Measurements from ENCODE around the gene SLC15A3.
"Not testable (repeated sequence)": the region's sequence is repeated elsewhere in the genome, so short reads cannot be mapped to it uniquely, and the experiment has no call there.

Gene SLC15A3

DNA sequence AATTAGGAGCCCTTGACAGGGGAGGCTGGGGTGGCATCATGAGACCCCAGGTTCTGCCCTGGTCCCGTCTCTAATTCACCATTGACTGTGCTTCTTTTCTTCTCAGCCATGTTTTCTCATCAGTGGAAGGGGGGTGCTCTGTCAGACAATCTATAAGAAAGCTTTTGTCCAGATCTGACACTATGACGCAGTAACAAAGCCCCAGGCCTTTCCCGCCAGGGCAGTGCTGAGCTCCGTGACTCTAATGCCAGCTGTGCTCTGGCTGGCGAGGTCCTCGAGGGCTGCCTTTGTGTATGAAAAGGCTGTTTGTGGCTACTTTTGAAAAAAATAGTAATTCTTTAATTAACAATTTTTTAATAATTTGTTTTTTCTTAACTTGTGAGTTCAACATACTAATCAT lies 22.8 kb upstream of the SLC15A3 start:
- DNase-seq (ENCODE audit: low spot score) = no peak

DNA sequence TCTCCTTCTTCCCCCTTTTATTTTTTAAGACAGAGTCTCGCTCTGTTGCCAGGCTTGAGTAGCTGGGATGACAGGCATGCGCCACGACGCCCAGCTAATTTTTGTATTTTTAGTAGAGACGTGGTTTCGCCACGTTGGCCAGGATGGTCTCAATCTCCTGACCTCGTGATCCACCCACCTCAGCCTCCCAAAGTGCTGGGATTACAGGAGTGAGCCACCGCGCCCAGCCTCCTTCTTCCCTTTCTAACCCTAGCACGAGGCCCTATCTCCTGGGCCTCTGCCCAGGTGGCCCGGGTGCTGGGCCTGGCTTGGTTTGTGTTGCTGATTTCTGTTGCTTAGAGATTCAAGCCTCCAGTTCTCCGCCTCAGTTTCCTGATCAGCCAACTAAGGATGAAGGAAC lies 22.3 kb upstream of the SLC15A3 start:
- DNase-seq (ENCODE audit: low spot score) = not testable (repeated sequence)

DNA sequence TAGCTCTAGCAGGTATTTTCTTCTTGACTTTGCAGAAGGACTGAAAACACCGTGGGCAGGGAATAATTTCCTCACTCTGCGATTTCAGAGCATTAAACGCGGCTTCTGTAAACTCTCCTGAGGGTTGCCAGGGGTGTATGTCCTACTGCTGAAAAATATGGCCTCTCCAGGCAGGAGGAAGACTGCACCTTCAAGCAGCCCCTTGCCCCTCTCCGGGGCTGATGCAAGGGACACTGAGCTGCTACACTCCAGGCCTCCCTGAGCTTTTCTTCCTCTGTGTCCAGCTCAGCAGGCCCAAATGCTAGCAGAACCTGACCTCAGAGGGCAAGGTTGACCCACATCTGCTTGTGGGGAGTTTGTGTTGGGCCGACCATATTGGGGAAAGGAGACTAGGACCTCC lies 21.7 kb upstream of the SLC15A3 start:
- DNase-seq (ENCODE audit: low spot score) = no peak

DNA sequence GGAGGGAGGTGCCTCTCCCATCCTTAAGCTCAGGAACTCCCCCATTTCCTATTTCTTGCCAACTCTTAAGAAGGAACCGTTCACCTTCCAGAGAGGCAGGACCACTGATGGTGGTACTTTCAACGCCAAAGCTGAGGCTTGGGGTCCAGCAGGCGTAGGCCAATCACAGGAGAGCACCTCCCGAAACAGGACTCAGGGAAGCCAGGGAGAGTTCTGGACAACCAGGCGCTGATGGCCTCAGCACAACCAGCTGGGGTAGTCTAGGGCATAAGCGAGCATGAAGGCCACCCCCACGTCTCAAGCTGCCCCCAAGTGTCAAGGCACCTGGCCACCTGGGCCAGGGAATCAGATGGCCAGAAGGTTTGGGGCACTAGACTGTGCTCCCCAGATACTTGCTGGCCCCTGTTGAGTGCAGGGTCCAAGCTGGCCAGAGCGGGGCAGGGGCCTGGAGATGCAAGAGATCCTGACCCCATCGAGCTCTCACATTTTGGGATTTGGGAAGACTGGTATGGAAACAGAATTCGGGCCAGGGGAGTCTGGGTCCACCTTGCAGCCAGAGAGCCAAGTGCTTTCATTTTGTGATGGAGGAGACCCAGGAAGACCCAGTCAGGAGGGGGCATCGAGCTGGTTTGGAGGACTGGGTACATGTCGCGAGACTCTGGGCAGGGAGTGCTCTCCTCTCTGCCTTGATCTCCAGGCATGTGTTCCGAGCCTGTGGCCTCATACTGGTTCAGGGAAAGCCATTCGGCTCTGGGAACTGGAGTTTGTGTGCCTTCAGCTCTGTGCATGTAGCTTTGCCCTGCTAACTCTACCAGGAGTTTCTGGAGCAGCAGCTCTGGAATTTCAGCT lies 20.4 kb upstream of the SLC15A3 start:
- no peak for DNase-seq (ENCODE audit: low spot score)

DNA sequence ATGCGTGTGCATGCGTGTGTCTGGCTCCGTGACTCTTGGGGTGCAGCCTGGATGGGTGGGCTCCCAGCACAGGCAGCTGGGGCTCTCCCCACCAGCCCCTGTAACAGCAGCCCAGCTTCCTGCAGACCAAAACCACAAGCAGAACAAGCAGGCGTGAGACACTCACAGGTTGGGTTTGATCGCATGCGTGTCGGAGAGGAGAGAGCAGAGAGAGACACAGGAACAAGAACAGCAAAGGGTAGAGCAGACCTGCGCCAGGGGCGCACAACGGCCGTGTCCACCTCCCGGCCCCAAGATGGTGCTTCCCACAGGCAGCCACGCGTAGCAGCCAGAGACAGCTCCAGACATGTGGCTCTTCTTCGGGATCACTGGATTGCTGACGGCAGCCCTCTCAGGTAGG lies 19.5 kb upstream of the SLC15A3 start, which contains the start of gene CD6:
Gene CD6, plus strand, starts transcription at position 161 of the 400 bp plus-strand sequence. Its CDS starts 186 bp downstream, at position 347.
- no peak for DNase-seq (ENCODE audit: low spot score)

DNA sequence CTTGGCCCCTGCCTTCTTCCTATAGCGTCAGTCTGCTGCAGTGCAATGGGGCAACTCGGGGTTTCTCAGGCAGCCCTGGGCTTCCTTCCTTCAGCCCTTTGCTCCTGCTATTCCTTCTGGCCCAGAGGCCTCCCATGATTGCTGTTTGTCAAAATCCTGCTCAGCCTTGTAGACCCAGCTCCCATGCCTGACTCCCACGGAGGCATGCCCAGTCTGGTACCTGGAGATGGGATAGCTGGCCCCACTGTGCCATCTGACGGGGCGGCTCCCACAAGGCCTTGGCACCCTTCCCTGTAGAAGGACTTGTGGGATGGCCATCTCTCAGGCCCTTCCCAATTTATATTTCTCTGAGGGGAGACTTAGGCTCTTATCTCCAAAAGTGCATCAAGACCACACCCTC lies 18.9 kb upstream of the SLC15A3 start:
- DNase-seq (ENCODE audit: low spot score) = no peak

DNA sequence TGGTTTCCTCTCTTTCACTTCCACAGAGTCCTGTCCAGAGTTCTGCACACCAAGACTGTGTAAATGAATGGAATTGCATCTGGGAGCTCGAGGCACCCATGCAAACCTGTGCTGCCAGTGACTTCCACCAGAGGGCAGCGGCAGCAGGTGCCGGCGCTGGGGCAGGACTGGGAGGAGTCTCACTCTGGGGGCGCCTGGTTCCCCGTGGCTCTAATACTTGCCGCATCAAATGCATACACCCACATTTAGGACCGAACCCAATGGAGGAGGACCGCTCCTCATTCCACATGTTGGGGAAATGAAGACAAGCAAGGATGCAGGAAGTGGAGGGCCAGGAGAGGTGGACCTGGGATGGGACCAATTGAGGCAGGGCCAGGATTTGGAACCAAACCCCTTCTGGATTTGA lies 18.4 kb upstream of the SLC15A3 start:
- peak; percentile 74 for DNase-seq (ENCODE audit: low spot score)

DNA sequence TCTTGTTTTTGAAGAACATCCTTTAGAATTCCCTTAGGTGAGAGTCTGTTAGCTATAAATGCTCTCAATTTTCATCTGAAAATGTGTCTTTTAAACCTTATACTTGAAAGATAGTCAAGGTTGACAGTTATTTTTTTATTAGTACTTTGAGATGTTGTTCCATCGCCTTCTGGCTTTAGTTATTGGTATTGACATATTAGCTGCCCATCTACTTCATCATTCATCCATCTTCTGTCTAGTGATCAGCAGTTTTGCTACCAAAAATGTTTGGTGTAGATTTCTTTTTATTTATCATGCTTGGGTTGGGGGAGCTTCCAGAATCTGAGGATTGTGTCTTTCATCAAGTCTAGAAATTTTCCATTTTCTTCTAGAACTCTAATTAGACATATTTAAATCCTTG lies 16.2 kb upstream of the SLC15A3 start:
- DNase-seq (ENCODE audit: low spot score) = no peak

DNA sequence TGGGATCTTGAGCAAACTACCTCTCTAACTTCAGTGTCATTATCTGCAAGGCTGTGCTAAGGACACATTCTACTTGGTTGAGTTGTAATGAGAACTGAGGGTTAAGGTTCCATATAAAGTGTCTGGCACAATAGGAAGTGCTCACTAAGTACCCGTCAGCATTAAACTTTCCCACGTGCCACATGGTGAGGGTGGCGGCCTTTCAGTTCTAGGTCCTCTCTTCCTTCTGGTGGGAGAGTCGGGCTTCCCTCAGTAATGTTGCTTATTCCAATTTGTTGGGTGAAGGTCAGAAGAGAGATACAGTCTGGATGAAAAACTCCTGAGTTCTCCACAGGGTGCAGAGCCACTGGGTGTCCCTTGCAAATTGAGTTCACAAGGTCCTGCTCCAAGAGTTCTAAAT lies 14.9 kb upstream of the SLC15A3 start:
- DNase-seq (ENCODE audit: low spot score) = no peak

DNA sequence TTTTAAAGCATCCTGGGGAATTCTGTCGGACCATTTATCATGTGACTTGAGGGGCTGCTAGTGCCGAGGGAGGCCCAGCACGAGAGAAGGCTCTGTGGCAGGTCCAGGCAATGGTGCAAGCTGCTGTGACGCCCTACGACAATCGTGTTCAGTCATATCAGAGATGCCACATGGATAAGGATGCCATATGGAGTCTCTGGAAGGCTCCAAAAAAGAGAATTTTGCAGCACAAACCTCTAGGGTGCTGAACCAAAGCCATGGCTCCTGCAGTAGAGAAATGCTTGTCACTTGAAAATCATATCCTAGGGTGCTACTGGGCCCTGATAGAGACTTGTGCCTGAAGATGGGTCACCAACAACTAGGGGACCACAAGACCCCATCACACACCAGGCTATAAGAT lies 12.8 kb upstream of the SLC15A3 start:
- no peak for DNase-seq (ENCODE audit: low spot score)

DNA sequence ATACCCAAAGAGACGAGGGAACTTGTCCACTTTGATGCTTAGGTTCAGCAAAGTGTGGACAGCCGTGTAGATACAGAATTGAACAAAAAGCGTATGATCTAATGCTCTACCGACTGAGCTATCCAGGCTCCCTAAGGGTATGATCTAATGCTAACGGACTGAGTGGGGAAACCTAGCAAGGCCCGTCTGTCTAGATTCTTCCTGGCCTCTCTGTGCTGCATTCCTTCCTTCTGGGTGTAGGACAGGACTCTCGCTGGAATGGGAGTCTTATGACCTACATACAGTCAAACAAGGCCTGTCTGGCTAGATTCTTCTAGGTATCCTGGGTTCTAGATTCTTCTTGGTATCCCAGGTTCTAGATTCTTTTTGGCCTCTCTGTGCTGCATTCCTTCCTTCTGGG lies 8.4 kb upstream of the SLC15A3 start:
- DNase-seq (ENCODE audit: low spot score) = no peak

DNA sequence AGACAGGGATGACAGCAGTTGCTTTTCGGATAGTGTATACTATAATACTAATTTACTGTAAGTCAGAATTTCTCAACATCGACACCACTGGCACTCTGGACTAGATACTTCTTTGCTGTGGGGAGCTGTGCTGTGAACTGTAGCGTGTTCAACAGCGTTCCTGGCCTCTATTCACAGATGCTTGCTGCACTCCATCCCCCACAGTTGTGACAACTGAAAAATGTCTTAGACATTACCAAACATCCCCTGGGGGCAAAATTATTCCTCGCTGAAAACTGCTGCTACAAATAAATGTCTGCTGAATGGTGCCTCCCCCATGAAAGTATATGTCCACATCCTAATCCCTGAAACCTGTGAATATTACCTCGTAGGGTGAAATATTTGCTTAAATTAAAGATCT lies 7.5 kb upstream of the SLC15A3 start:
- no peak for DNase-seq (ENCODE audit: low spot score)

DNA sequence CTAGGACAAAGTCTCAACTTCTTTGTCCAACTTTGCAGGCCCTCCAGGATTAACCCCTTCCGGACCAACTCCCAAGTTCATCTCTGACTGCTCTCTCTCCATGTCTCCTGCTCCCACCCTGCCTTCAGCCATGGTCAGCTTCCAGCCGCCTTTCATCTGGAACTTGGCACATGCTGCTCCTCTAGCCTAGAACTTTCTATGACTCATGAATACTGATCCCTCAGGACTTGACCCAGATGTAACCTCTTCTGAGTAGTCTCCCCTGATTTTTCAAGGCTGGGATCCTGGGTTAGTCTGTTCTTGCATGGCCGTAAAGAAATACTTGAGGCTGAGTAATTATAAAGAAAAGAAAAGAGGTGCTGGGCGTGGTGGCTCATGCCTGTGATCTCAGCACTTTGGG lies 5.2 kb upstream of the SLC15A3 start:
- no peak for DNase-seq (ENCODE audit: low spot score)

DNA sequence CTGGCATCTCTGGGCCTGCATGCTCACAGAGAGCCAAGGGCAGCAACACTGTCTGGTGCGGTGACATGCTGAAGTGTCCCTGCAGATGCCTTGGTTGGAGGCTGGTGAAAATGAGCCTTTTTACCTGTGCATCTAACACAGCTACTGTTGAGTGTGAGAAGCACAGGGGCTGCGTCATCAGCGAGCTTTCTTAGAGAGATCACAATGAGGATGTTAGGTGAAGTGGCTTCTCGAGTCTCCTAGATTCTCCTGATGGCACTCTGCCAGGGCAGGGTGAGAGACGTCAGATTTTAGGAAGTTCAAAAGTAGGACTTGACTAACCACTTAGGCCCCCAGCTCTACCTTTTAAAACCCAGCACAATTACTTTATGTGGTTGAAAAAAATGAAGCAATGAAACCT lies 3.6 kb upstream of the SLC15A3 start:
- no peak for DNase-seq (ENCODE audit: low spot score)

DNA sequence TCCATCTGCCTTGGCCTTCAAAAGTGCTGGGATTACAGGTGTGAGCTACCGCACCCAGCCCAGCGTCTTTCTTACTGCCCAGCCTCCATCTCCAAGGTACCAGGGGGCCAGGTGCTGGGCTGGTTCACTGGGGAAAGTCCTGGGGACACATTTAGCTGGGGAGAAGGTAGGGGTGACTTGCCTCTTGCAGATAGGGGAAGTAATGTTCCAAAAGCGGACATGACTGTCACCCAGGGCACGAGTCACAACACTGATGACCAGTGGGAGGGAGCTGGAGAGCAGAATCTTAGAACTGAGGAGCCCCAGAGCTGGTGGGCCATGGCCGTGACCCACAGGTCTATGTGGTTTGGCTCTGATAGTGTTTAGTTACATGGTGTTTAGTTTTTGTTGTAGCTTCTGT lies 2.4 kb upstream of the SLC15A3 start:
- no peak for DNase-seq (ENCODE audit: low spot score)

DNA sequence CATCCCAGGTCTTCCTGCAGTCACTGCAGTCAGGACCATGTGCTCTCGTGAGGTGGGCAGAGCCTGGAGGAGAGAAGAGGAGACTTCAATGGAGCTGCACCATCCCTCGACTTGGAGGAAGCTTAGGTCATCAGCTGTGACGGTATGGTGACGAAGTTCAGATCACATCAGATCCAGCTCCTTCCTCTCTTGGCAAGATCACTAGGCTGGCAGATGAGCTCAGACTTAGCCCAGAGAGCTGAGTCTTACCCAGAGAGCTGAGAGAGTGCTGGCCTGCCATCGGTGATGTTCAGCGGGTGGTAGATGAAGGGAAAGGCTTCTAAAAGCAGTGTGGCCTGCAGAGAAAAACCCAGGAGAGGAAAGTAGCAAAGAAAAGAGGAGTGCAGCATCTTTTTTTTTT lies 1.8 kb upstream of the SLC15A3 start:
- no peak for DNase-seq (ENCODE audit: low spot score)

DNA sequence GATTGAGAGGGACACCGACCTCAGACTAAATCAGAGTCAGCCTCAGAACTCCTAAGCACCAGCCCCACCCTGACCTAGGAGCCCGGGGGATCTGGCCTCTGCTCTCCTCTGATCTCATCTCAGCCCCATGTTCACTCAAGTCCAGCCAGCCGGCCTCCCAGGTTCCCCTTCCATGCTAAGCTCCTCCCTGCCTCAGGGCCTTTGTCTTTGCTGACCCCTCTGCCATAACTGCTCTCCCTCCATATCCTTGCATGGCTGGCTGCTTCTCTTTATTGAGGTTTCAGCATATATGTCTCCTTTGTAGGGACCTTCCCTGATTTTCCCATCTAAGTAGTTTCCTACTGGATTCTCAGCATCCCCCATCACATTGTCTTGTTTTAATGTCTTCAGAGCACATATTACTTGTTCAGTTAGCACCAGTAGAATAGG lies 780 bp upstream of the SLC15A3 start:
- DNase-seq (ENCODE audit: low spot score) = no peak

DNA sequence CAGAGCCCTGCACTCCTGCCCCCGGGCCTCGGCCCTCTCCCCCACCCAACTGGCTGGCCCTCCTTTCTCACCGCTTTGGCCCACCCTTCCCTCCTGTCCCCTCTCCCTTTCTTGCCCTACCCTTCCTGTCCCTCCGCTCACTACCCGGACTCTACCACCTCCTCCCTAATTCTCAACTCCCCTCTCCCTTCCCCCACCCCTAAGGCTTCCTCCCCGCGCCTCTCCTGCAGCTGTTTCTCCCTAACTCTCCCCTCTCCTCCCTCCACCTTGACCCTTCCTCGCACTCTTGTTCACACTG lies 421 bp downstream of the SLC15A3 start:
- DNase-seq (ENCODE audit: low spot score) = no peak

DNA sequence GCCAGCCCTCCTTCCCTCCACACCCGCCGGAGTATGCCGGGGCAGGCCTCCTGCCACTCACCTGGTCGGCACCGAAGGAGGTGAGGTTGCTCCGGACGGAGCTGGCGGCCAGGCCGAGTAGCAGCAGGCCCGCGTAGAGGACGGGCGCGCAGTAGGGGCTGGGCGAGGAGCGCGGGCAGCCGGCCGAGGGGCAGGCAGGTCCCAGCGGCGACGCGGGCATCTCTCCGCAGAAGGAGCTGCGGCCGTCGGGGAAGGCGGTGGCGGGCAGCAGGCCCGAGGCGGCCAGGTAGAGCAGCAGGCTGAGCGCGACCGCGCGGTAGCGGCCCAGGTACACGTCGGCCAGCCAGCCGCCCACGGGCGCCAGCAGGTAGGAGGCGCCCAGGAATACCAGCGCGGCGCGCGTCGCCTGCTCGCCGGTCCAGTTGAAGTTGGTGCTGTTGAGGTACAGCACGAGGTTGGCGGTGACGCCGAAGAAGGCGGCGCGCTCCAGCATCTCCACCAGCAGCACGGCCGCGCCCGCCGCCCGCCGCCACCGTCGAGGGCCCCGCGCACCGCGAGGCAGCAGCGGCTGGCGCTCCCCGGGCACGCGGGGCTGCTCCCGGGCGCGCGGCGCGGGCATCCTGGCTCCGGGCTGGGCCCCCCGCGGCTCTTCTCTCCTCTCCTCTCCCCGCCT lies 907 bp downstream of the SLC15A3 start:
- no peak for DNase-seq (ENCODE audit: low spot score)

DNA sequence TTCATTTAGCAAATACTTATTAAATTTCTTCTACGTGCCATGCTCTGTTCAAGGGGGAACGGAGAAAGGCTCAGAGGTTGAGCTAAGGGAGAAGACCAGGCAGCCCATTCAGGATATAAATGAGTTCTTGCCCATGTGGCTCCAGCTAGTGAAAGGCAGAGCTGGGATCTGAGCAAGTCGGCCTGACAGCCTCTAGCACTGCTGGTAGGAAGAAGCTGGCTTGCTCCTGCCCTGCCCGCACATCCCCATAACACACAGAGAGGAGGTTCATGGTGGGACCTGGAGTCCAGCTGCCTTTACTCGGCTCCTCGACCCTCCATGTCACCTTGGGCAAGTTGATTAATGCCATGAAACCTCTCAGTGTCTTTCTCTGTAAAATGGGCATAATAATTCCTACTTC lies 2.0 kb downstream of the SLC15A3 start:
- DNase-seq (ENCODE audit: low spot score) = no peak

DNA sequence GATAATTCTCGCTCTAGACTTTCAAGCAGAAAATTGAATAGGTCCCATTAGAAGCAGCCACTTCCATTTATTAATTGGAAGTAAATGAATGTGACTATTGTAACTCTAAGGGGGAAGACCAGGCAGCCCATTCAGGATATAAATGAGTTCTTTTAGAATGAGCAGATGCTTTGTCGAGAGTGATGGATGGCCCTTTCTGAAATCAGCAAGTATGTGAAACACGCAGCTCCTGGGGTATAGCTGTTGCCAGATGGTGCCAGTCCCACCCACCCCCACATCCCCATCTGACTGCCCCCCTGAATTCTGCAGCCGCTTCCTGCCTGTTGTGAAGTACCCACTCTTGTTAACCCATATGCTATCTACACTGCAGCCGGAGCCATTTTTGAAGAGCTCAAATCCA lies 3.7 kb downstream of the SLC15A3 start:
- DNase-seq (ENCODE audit: low spot score) = no peak

DNA sequence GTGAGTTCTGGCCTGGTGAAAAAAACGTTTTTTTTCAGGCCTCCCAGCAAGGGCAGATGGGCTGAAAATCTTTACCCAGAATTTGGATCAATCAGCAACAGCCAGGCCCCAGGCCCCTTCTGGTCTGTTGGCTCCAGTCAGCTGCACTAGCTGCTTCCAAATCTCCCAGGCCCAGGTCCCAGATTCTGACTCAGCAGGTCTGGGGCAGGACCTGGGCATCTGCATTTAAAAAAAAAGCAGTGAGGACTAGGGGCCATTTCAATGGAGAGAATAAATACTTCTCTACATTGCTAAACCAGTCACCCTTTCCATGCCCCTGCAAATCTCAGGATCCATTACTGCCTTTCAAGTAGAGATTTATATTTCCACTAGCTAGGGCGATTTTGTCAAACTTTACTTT lies 4.3 kb downstream of the SLC15A3 start:
- no peak for DNase-seq (ENCODE audit: low spot score)

DNA sequence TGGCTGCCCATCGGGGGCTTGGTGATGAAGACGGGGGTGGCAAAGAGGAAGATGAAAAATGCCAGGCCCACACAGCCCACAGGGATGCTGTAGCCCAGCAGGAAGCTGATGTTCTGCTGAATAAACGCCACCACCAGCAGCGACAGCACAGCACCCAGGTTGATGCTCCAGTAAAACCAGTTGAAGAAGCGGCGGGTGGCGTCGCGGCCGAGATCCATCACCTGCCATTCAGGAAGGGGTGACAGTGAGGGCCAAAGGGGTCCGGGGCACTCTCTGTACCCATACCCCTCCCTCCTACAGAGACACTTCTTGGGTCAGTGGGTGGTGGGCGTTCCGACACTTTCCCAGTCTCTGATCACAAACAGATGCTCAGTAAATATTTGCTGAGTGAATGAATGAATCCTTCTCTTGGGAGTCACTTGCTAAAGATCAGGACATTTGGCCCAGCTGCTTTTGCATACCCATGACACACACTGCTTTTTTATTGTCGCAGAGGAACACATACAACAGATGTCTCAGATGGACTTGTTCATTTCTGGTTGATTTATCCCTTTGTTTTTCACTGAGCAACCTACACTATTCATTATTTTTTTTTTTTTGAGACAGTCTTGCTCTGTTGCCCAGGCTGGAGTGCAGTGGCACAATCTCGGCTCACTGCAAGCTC lies 5.2 kb downstream of the SLC15A3 start:
- DNase-seq (ENCODE audit: low spot score) = no peak
